ENCODE results near the gene CLASP1. TPM values are rescaled to one million over a fixed set of nuclear protein-coding genes. Genes with fewer than 3 reads are reported as not detected.
"Not testable (repeated sequence)": the region's sequence is repeated elsewhere in the genome, so short reads cannot be mapped to it uniquely, and the experiment has no call there.

Gene CLASP1
- total RNA-seq, 2 experiments from 2014 or later: 33.8 to 72.4 TPM

DNA sequence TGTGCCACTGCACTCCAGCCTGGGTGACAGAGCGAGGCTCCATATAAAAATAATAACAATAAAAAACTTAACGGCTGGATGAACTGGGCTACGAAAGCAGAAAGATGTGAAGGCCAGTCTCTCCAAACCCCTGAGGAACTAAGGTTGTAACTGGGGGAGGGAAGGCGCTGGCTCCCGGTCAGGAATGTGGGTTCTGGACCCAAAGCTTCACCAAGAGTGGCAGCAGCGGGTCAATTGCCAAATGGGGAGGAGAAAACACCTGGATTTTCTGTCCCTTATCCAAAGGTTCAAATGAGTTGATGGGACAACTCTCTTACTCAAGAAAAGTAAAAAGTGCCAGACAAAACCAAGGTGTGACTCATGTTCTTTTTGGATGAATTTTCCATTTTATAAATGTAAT, 304.2 kb downstream of the CLASP1 start:
- H3K27ac ChIP-seq (ENCODE audit: low read depth, low read length, poor library complexity, severe bottlenecking): no peak overlapping the region
- intact Hi-C loops (cut with micrococcal nuclease; ENCODE audit: unreplicated experiment): no loop called here
- ChIA-PET CTCF (ENCODE audit: unreplicated experiment) (no interaction called here), POLR2A (no interaction called here)
- TF ChIP-seq, protein P1, sequence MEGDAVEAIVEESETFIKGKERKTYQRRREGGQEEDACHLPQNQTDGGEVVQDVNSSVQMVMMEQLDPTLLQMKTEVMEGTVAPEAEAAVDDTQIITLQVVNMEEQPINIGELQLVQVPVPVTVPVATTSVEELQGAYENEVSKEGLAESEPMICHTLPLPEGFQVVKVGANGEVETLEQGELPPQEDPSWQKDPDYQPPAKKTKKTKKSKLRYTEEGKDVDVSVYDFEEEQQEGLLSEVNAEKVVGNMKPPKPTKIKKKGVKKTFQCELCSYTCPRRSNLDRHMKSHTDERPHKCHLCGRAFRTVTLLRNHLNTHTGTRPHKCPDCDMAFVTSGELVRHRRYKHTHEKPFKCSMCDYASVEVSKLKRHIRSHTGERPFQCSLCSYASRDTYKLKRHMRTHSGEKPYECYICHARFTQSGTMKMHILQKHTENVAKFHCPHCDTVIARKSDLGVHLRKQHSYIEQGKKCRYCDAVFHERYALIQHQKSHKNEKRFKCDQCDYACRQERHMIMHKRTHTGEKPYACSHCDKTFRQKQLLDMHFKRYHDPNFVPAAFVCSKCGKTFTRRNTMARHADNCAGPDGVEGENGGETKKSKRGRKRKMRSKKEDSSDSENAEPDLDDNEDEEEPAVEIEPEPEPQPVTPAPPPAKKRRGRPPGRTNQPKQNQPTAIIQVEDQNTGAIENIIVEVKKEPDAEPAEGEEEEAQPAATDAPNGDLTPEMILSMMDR (conservative IDR thresholded peaks at IDR 0.05; ENCODE audit: low read length): no peak
- TF ChIP-seq EZH2phosphoT487 (IDR thresholded peaks at IDR 0.05; ENCODE audit: borderline replicate concordance, low read depth, low read length): no peak
- no peak overlapping the region for H2AFZ ChIP-seq (ENCODE audit: low read length)
- no peaks in the 10 kb centered on the region for H3K9me3 ChIP-seq (ENCODE audit: low read length)
- no peak for DNase-seq (ENCODE audit: low spot score)
- no peaks in the 10 kb centered on the region for H3K4me1 ChIP-seq (ENCODE audit: insufficient read depth, low read length, poor library complexity, severe bottlenecking)
- H3K36me3 ChIP-seq (ENCODE audit: insufficient read depth, low read length): peaks cover 79% of the 10 kb centered on the region
- no peak overlapping the region for H3K4me3 ChIP-seq (ENCODE audit: low read depth, low read length, poor library complexity, severe bottlenecking)
- H3K9me2 ChIP-seq (ENCODE audit: insufficient read depth, low read length): no peaks in the 10 kb centered on the region
- no peak overlapping the region for H3K4me2 ChIP-seq (ENCODE audit: low read length)
- no peaks in the 10 kb centered on the region for H4K20me1 ChIP-seq (ENCODE audit: insufficient read depth, low read length)
- no peaks in the 10 kb centered on the region for H3K79me2 ChIP-seq (ENCODE audit: insufficient read depth, low read depth, low read length)
- no TSS peak for BruUV-seq (replicated peaks)

DNA sequence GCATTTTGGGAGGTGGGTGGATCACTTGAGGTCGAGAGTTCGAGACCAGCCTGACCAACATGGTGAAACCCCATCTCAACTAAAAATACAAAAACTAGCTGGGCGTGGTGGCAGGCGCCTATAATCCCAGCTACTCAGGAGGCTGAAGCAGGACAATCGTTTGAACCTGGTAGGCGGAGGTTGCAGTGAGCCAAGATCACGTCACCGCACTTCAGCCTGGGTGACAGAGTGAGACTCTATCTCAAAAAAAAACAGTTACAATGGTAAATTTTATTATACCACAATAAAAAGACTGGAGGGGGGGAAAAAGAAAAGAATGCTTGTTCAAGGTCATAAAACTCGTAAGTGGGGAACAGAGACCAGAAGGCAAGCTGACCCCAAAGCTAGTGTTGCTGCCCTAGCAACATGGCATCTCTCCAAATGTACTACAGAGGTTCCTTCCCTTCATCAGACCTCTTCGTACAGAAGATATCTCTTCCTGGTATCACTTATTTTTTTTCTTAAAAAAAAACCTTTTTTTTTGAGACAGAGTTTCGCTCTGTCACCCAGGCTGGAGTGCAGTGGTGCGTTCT, 305.3 kb downstream of the CLASP1 start:
- H3K79me2 ChIP-seq (ENCODE audit: insufficient read depth, low read depth, low read length); BruUV-seq (replicated peaks); H3K4me1 ChIP-seq (ENCODE audit: insufficient read depth, low read length, poor library complexity, severe bottlenecking); POLR2A ChIA-PET; CTCF ChIA-PET (ENCODE audit: unreplicated experiment); H3K4me3 ChIP-seq (ENCODE audit: low read depth, low read length, poor library complexity, severe bottlenecking); intact Hi-C loops (cut with micrococcal nuclease; ENCODE audit: unreplicated experiment); H3K9me2 ChIP-seq (ENCODE audit: insufficient read depth, low read length); H3K27ac ChIP-seq (ENCODE audit: low read depth, low read length, poor library complexity, severe bottlenecking); DNase-seq (ENCODE audit: low spot score); H3K4me2 ChIP-seq (ENCODE audit: low read length); H4K20me1 ChIP-seq (ENCODE audit: insufficient read depth, low read length); H3K9me3 ChIP-seq (ENCODE audit: low read length); H2AFZ ChIP-seq (ENCODE audit: low read length): not testable (repeated sequence)
- H3K36me3 ChIP-seq (ENCODE audit: insufficient read depth, low read length): peaks cover 77% of the 10 kb centered on the region

DNA sequence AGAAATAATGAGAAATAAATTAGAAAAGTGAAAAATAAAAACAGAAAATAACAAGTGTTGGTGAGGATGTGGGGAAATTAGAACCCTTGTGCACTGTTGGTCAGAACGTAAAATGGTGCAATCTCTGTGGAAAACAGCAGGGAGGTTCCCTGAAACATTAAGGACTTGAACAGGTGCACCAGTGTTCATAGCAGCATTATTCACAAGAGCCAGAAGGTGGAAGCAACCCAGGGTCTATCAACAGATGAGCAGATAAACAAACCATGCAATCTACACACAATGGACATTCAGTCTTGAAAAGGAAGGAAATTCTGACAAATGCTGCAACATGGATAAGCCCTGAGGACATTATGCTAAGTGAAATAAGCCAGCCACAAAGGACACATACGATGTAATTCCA, 306.1 kb downstream of the CLASP1 start:
- POLR2A ChIA-PET: no interaction called here
- no peak overlapping the region for H3K4me3 ChIP-seq (ENCODE audit: low read depth, low read length, poor library complexity, severe bottlenecking)

More for the DNA sequence above, 306.1 kb downstream of the CLASP1 start:
- CTCF ChIA-PET (ENCODE audit: unreplicated experiment): no interaction called here
- Histone ChIP-seq H3K4me1 (ENCODE audit: insufficient read depth, low read length, poor library complexity, severe bottlenecking) (no peaks in the 10 kb centered on the region), H3K9me2 (ENCODE audit: insufficient read depth, low read length) (no peaks in the 10 kb centered on the region), H3K4me2 (ENCODE audit: low read length) (no peak overlapping the region), H3K36me3 (ENCODE audit: insufficient read depth, low read length) (peaks cover 73% of the 10 kb centered on the region), H3K27ac (ENCODE audit: low read depth, low read length, poor library complexity, severe bottlenecking) (no peak overlapping the region), H3K79me2 (ENCODE audit: insufficient read depth, low read depth, low read length) (no peaks in the 10 kb centered on the region), H2AFZ (ENCODE audit: low read length) (no peak overlapping the region), H4K20me1 (ENCODE audit: insufficient read depth, low read length) (no peaks in the 10 kb centered on the region), H3K9me3 (ENCODE audit: low read length) (no peaks in the 10 kb centered on the region)
- BruUV-seq (replicated peaks): no TSS peak
- no peak for DNase-seq (ENCODE audit: low spot score)
- TF ChIP-seq, protein P1 (conservative IDR thresholded peaks at IDR 0.05; ENCODE audit: low read length): no peak
- TF ChIP-seq EZH2phosphoT487 (IDR thresholded peaks at IDR 0.05; ENCODE audit: borderline replicate concordance, low read depth, low read length): no peak
- intact Hi-C loops (cut with micrococcal nuclease; ENCODE audit: unreplicated experiment): no loop called here
